ENCODE results near the gene FBXO15. TPM values are rescaled to one million over a fixed set of nuclear protein-coding genes. Genes with fewer than 3 reads are reported as not detected.

The FBXO15 gene
- total RNA-seq, 1 donor: 0.81 TPM

- no peak for DNase-seq (ENCODE audit: low read depth in 2 of 3, low spot score in 2 of 3)
These were observed 83.1 kb downstream of the FBXO15 start for GRCh38 chr18:74064510-74064909.

GRCh38 chr18:74063557-74063956 lies 84.1 kb downstream of the FBXO15 start:
- DNase-seq (ENCODE audit: low read depth in 2 of 3, low spot score in 2 of 3): no peak

GRCh38 chr18:74063023-74063422 lies 84.6 kb downstream of the FBXO15 start:
- no peak for DNase-seq (ENCODE audit: low read depth in 2 of 3, low spot score in 2 of 3)

GRCh38 chr18:74062037-74062436 lies 85.6 kb downstream of the FBXO15 start:
- DNase-seq (ENCODE audit: low read depth in 2 of 3, low spot score in 2 of 3): no peak

GRCh38 chr18:74060579-74060978 lies 87.1 kb downstream of the FBXO15 start:
- no peak for DNase-seq (ENCODE audit: low read depth in 2 of 3, low spot score in 2 of 3)

- DNase-seq (ENCODE audit: low read depth in 2 of 3, low spot score in 2 of 3): no peak
These were observed 96.8 kb downstream of the FBXO15 start for GRCh38 chr18:74050807-74051206.

GRCh38 chr18:74040459-74041332 lies 106.9 kb downstream of the FBXO15 start:
- DNase-seq (ENCODE audit: low read depth in 2 of 3, low spot score in 2 of 3): peak in 2 of 3 donors; percentile 19 to 22

GRCh38 chr18:74040008-74040407 lies 107.6 kb downstream of the FBXO15 start:
- no peak for DNase-seq (ENCODE audit: low read depth in 2 of 3, low spot score in 2 of 3)

GRCh38 chr18:74029161-74029560 lies 118.5 kb downstream of the FBXO15 start:
- DNase-seq (ENCODE audit: low read depth in 2 of 3, low spot score in 2 of 3): no peak

Other genes starting within 250 kb of the FBXO15 start
- 10.5 TPM for gene TIMM21, start 689 bp upstream of the FBXO15 start, total RNA-seq
- gene CYB5A, start 144.1 kb upstream of the FBXO15 start, total RNA-seq: 24.2 TPM
- not detected for gene C18orf63, start 168.0 kb upstream of the FBXO15 start, total RNA-seq

All from hematopoietic multipotent progenitor cell (in vitro differentiated cells).